KBM-7 (cell line): Measurements from ENCODE around the gene STAB1.

ENCODE experiments used
- DNase-seq: peaks from one replicate; pipeline ENCODE4 v3.0.0-alpha.2; 2015
- in situ Hi-C: fragments of 300-500 bp; cut with MboI; formaldehyde crosslinking; loops from 2 replicates; pipeline ENCODE4 v1.14.3; 2020; ENCODE audit warnings: low sequenced_read_pairs, low pct_unique_long_range_greater_than_20kb, mixed read lengths

The STAB1 gene

GRCh38 chr3:52527732-52528585 lies 32.8 kb downstream of the STAB1 start:
- in situ Hi-C loops: no loop called here
- no peak for DNase-seq

GRCh38 chr3:52528586-52529375 lies 33.6 kb downstream of the STAB1 start:
- no peak for DNase-seq
- in situ Hi-C loops: no loop called here

GRCh38 chr3:52529376-52530333 lies 34.5 kb downstream of the STAB1 start:
- DNase-seq: no peak
- in situ Hi-C loops: no loop called here

- no peak for DNase-seq
- in situ Hi-C loops: no loop called here
These were observed 36.0 kb downstream of the STAB1 start for GRCh38 chr3:52530918-52531826.

- in situ Hi-C loops: no loop called here
- DNase-seq: no peak
These were observed 36.9 kb downstream of the STAB1 start for GRCh38 chr3:52531860-52532516.

- in situ Hi-C loops: no loop called here
- peak; percentile 30 for DNase-seq
These were observed 37.3 kb downstream of the STAB1 start for GRCh38 chr3:52532517-52532837.

GRCh38 chr3:52532838-52533622 lies 37.9 kb downstream of the STAB1 start:
- in situ Hi-C loops: no loop called here
- DNase-seq: peak; percentile 21

GRCh38 chr3:52533623-52534280 lies 38.6 kb downstream of the STAB1 start, which contains the start of gene NT5DC2:
Gene NT5DC2, minus strand, starts transcription at chr3:52533857. Its CDS starts 120 bp downstream, at chr3:52533737.
- peak; percentile 21 for DNase-seq
- in situ Hi-C loops: no loop called here

GRCh38 chr3:52534281-52535183 lies 39.4 kb downstream of the STAB1 start:
- no peak for DNase-seq
- in situ Hi-C loops: no loop called here

GRCh38 chr3:52535411-52536111 lies 40.4 kb downstream of the STAB1 start:
- in situ Hi-C loops: no loop called here
- DNase-seq: no peak

- in situ Hi-C loops: no loop called here
- no peak for DNase-seq
These were observed 40.9 kb downstream of the STAB1 start for GRCh38 chr3:52536112-52536368.

GRCh38 chr3:52536369-52537164 lies 41.4 kb downstream of the STAB1 start, which contains the start of gene UQCC5:
Gene UQCC5, plus strand, starts transcription at chr3:52536605. Its CDS starts 151 bp downstream, at chr3:52536756.
- in situ Hi-C loops: no loop called here
- peak; percentile 99 for DNase-seq

- DNase-seq: no peak
- in situ Hi-C loops: no loop called here
These were observed 42.1 kb downstream of the STAB1 start for GRCh38 chr3:52537165-52537620.

- in situ Hi-C loops: no loop called here
- no peak for DNase-seq
These were observed 42.7 kb downstream of the STAB1 start for GRCh38 chr3:52537726-52538421.
